GM04504 (cell line): ENCODE measurements around the gene ACAA2.
A peak's percentile ranks its signal among the peaks of the same experiment; 100 is the strongest.
"Not testable (repeated sequence)": the region's sequence is repeated elsewhere in the genome, so short reads cannot be mapped to it uniquely, and the experiment has no call there.

Experiments
- DNase-seq: peaks from one replicate; pipeline ENCODE4 v3.0.0-alpha.2; 2012; ENCODE audit warnings: low read depth

Gene ACAA2

DNA sequence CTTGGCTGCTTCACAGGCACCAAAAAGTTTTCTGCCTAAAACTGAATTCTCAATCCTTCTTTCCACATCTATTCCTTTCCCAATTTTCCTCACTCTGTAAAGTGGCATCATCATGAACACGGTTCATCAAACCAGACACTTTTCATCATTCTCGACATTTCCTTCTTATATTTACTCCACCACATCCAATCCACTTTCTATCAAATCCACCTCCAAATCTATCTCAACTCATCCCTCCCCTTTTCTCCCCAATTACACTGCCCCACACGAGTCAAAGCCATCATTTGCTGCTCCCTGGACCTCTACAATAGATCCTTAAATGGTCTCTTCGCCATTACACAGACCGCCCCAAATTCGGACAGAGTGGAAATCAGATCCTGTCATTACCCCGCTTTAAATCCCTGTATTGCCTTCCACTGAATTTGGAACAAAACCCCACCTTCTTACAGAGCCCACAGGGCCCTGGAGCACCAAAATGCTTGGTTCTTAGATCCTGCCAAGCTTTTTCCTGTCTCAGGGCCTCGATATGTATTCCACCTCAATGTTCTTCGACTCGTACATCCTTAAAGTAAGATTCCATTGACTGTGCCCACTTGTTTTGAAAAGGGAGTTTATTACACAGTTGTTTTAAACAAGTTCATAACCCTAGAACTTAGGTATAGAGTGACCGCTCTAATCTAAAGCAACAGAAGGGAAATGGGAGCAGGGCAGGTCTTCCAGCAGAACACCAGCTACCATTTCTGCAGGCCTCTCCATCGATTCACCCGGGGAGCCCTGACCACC is 856 bp downstream of the ACAA2 start:
- peak; percentile 3 for DNase-seq

- DNase-seq: no peak
Measured at GRCh38 chr18:49811151-49811938, 2.0 kb downstream of the ACAA2 start.

GRCh38 chr18:49808553-49809191 is 4.7 kb downstream of the ACAA2 start:
- DNase-seq: not testable (repeated sequence)

- no peak for DNase-seq
Measured at GRCh38 chr18:49804096-49804495, 9.2 kb downstream of the ACAA2 start.

- DNase-seq: no peak
Measured at GRCh38 chr18:49802623-49803022, 10.7 kb downstream of the ACAA2 start.

GRCh38 chr18:49800491-49800890 is 12.8 kb downstream of the ACAA2 start:
- DNase-seq: not testable (repeated sequence)

- not testable (repeated sequence) for DNase-seq
Measured at GRCh38 chr18:49799806-49800205, 13.5 kb downstream of the ACAA2 start.

GRCh38 chr18:49798001-49798400 is 15.3 kb downstream of the ACAA2 start:
- no peak for DNase-seq

DNA sequence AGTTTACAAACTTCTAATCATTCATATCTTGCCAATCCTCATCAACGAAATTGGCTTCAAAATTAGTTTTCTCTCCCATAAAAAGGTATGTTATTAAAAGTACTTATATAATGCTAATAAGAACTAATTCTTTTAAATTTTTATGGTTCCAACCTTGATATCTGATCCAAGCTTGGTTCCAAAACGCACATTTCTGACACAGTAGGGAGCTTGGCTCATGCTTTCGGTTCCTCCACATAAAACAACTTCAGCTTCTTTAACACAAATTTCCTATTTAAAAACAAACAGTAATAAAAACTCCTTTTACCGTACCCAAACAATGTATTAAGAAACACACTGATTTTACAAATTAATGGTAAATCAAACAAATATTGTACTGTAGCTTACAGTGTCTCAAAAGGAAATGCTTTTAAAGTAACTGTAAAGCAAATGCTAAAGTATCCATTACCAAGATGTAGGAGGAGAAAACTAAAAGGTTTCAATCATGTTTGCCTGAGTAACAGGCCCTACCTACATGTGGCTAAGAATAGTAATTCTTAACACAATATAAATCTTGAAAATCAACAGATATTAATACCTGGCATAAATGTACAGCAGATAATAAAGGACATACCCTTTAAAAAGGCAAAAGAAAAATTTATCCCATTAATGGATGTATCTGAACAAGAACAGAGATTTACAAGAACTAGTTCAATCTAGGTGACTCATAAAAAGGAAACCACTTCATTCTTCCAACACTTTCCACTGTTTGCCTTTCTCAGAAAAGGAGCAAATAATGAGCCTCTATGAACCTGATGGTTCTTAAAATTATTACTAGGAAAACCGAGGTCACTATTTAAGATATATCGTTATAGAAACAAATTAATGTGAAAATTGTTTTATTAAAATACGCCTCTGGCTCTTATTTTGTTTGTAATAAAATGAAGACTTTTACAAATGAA is 17.5 kb downstream of the ACAA2 start:
- no peak for DNase-seq

GRCh38 chr18:49794743-49795142 is 18.6 kb downstream of the ACAA2 start:
- DNase-seq: no peak

- not testable (repeated sequence) for DNase-seq
Measured at GRCh38 chr18:49789560-49790134, 23.7 kb downstream of the ACAA2 start.

DNA sequence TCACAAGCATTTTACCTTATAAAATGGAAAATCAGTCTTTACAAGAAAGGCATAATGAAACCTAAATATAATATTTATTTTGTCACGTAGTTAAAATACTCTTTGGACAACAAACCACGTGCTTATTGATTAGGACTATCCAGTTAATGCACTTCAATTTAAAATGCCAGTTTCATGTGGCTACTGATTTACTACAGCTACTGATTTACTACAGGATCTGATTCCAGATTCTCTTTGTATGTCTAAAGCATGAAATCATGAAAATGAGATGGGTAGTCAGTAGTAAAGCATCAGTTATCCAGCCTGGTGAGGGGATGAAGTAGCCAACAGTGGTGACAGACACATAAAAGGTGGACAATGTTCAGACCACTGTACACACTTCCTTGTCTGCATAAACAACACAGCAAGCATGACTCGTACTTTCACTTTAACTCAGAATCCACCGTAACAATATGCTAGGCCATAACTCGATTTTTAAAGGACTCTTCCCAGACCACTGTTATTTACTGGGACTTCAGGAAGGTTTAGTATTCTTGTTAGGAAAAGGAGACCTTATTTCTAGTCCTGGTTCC is 24.9 kb downstream of the ACAA2 start:
- no peak for DNase-seq

GRCh38 chr18:49786019-49786720 is 27.2 kb downstream of the ACAA2 start:
- DNase-seq: no peak

GRCh38 chr18:49784427-49785185 is 28.7 kb downstream of the ACAA2 start:
- DNase-seq: peak; percentile 4

DNA sequence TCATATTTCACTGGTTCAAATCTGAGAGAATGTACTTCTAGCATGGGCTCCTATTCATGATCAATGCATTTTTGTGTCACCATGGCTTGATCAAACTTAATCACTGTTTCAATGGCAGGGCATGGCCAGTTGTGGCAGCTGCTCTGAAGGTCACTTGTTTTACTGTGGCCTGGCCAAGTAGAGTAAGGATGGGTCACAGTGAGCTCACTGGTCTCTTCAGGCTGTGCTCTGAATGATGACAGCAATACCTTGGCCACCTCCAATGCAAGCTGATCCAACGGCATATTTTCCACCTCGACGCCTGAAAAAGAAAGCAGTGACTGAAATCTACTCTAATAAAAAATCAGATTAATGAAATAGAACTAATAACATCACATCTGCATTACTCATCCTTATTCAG is 29.7 kb downstream of the ACAA2 start:
- not testable (repeated sequence) for DNase-seq

DNA sequence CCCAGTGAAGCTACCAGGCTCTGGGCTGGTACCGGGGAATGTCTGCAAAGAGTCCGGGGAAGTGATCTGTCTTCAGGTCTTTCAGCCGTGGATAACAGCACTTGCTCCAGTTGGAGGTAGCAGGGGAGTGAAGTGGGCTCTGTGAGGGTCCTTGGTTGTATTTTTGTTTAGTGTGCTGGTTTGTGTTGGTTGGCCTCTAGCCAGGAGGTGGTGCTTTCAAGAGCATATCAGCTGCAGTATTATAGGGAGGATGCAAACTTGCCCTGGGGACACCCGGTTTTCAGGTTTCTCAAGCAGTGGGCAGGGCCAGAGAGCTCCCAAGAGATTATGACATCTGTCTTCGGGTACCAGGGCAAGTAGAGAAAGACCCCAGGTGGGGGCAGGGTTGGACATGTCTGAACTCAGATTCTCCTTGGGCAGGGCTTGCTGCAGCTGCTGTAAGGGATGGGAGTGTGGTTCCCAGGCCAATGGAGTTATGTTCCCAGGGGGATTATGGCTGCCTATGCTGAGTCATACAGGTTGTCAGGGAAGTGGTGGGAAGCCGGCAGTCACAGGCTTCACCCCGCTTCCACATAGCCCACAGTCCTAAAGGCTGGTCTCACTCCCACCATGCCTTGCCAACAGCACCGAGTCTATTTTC is 34.4 kb downstream of the ACAA2 start:
- no peak for DNase-seq

GRCh38 chr18:49769047-49769728 is 44.1 kb downstream of the ACAA2 start:
- no peak for DNase-seq

- peak; percentile 12 for DNase-seq
Measured at GRCh38 chr18:49768051-49768391, 45.3 kb downstream of the ACAA2 start.
